GM12891 (cell line): ENCODE results near the gene DOCK7.

Experiments
- PAX5 ChIP-seq: IDR thresholded peaks from 2 replicates; pipeline ENCODE4 v1.6.1; 2011; ENCODE audit warnings: low read length, moderate library complexity, mild to moderate bottlenecking; ENCODE audit not compliant: insufficient read depth, severe bottlenecking
- POLR2A ChIP-seq: IDR thresholded peaks from 2 replicates; pipeline ENCODE4 v1.6.1; 2011; ENCODE audit warnings: low read depth, low read length, control low read depth
- POLR2AphosphoS5 ChIP-seq: IDR thresholded peaks from 2 replicates; pipeline ENCODE4 v1.6.1; 2011; ENCODE audit warnings: low read depth, low read length, control low read depth
- TAF1 ChIP-seq: IDR thresholded peaks from 2 replicates; pipeline ENCODE4 v1.6.1; 2011; ENCODE audit warnings: low read depth, low read length, control low read depth

GRCh38 chr1:62541048-62541447, 147.1 kb downstream of the DOCK7 start:
- no peak for TF ChIP-seq POLR2AphosphoS5
- no peak for TF ChIP-seq POLR2A
- TF ChIP-seq PAX5 = no peak
- TF ChIP-seq TAF1 = no peak
